GM12878 (cell line): ENCODE measurements around the gene SIM2. TPM values are rescaled to one million over a fixed set of nuclear protein-coding genes. Genes with fewer than 3 reads are reported as not detected.

Source experiments
- ATAC-seq: fragments of 200-7000 bp; cut with Tn5 transposase; 3 replicates; pipeline ENCODE4 v1.9.1; 2020; ENCODE audit warnings: mild to moderate bottlenecking, moderate library complexity
- BruUV-seq: library from RNA; stranded (reverse); fragments of 400-500 nt; replicated peaks from 2 replicates; lab custom pipeline; 2021; lab: Mats Ljungman, UMichigan
- CTCF ChIA-PET: fragments of 300-600 bp; sonication (Branson Sonifier 250); formaldehyde crosslinking; extraction: SDS; loops from one replicate; lab custom pipeline; 2021; ENCODE audit warnings: inconsistent platforms; lab: Yijun Ruan, JAX
- POLR2A ChIA-PET: fragments of 350-600 bp; formaldehyde crosslinking; extraction: SDS; loops from one replicate; lab custom pipeline; 2021; ENCODE audit warnings: inconsistent platforms; lab: Charles Lee
- RAD21 ChIA-PET: fragments of 300-600 bp; sonication (Branson Sonifier 250); formaldehyde crosslinking; loops from one replicate; lab custom pipeline; 2023; ENCODE audit warnings: antibody characterized with exemption; ENCODE audit not compliant: unreplicated experiment; lab: Charles Lee
- SMC1A ChIA-PET: fragments of 300-600 bp; sonication (Branson Sonifier 250); formaldehyde crosslinking; loops from one replicate; lab custom pipeline; 2023; ENCODE audit not compliant: unreplicated experiment, uncharacterized antibody; lab: Charles Lee
- DNase-seq: peaks from one replicate; pipeline ENCODE4 v3.0.0-alpha.2; 2011; ENCODE audit warnings: low read depth, low spot score
- FAIRE-seq: peaks from 3 replicates; lab custom pipeline; 2011; peaks lifted over from hg19 to GRCh38; lab: Jason Lieb, UNC
- H2AFZ ChIP-seq: 2 replicates; pipeline ENCODE4 v1.6.0; 2011; ENCODE audit warnings: low read depth, low read length, control low read depth; ENCODE audit not compliant: control insufficient read depth
- H3K27ac ChIP-seq: 2 replicates; pipeline ENCODE4 v1.5.1; 2011; ENCODE audit warnings: control low read depth; ENCODE audit not compliant: control insufficient read depth, insufficient read depth
- H3K27me3 ChIP-seq, 2 experiments: replicated peaks in 1 of 2; 2 replicates each; pipeline versions ENCODE4 v1.6.0 to v1.6.1; 2011; ENCODE audit warnings: low read length in 1 of 2; ENCODE audit not compliant: control insufficient read depth in 2 of 2, insufficient read depth in 2 of 2
- H3K36me3 ChIP-seq, 2 experiments: 2 replicates each; pipeline ENCODE4 v1.5.1; 2011; ENCODE audit warnings: low read length in 1 of 2; ENCODE audit not compliant: control insufficient read depth in 2 of 2, insufficient read depth in 2 of 2
- H3K4me1 ChIP-seq: 2 replicates; pipeline ENCODE4 v1.6.1; 2011; ENCODE audit warnings: mild to moderate bottlenecking, low read length, moderate library complexity, mixed read lengths; ENCODE audit not compliant: control insufficient read depth, insufficient read depth
- H3K4me2 ChIP-seq: 2 replicates; pipeline ENCODE4 v1.6.0; 2011; ENCODE audit warnings: control low read depth; ENCODE audit not compliant: control insufficient read depth, insufficient read depth
- H3K4me3 ChIP-seq: fragments of 200-600 bp; sonication (generic); 2 replicates; pipeline ENCODE4 v1.5.1; 2016
- H3K79me2 ChIP-seq: 2 replicates; pipeline ENCODE4 v1.6.0; 2011; ENCODE audit warnings: low read length; ENCODE audit not compliant: control insufficient read depth, insufficient read depth
- H3K9ac ChIP-seq: 2 replicates; pipeline ENCODE4 v1.8.0; 2011; ENCODE audit warnings: low read length, control low read depth, mixed read lengths; ENCODE audit not compliant: control insufficient read depth, insufficient read depth
- H3K9me3 ChIP-seq: replicated peaks from 3 replicates; pipeline ENCODE4 v1.5.1; 2011; ENCODE audit warnings: mild to moderate bottlenecking, low read length; ENCODE audit not compliant: control insufficient read depth, insufficient read depth
- H4K20me1 ChIP-seq: 2 replicates; pipeline ENCODE4 v1.6.0; 2011; ENCODE audit not compliant: control insufficient read depth, insufficient read depth
- HDGF ChIP-seq: fragments of 450-650 bp; IDR thresholded peaks from 2 replicates; pipeline ENCODE4 v1.6.1; 2016; ENCODE audit warnings: antibody characterized with exemption
- MTA2 ChIP-seq: fragments of 450-650 bp; IDR thresholded peaks from 2 replicates; pipeline ENCODE4 v1.6.1; 2016; ENCODE audit warnings: low read depth, mild to moderate bottlenecking, moderate library complexity
- NFXL1 ChIP-seq: fragments of 450-650 bp; IDR thresholded peaks from 2 replicates; pipeline ENCODE4 v1.6.1; 2017; ENCODE audit warnings: antibody characterized with exemption, mild to moderate bottlenecking, borderline replicate concordance
- NR2F1 ChIP-seq: fragments of 450-650 bp; conservative IDR thresholded peaks from 2 replicates; pipeline ENCODE4 v1.6.1; 2017; ENCODE audit warnings: mild to moderate bottlenecking
- PML ChIP-seq: IDR thresholded peaks from 2 replicates; pipeline ENCODE4 v1.6.1; 2012; ENCODE audit warnings: low read length, inconsistent platforms
- SMARCA5 ChIP-seq: fragments of 450-650 bp; IDR thresholded peaks from 2 replicates; pipeline ENCODE4 v1.6.1; 2017; ENCODE audit warnings: mild to moderate bottlenecking
- SMC3 ChIP-seq: IDR thresholded peaks from 2 replicates; pipeline ENCODE4 v1.6.1; 2011; ENCODE audit warnings: low read length, improper control_type of control experiment, borderline replicate concordance
- SP1 ChIP-seq: IDR thresholded peaks from one replicate; pipeline ENCODE4 v1.6.1; 2011; ENCODE audit warnings: low read depth, low read length
- ZBTB11 ChIP-seq: fragments of 450-650 bp; formaldehyde crosslinking; IDR thresholded peaks from 2 replicates; pipeline ENCODE4 v1.5.0; 2022; ENCODE audit warnings: mild to moderate bottlenecking, missing genetic modification characterization
- ZNF217 ChIP-seq: fragments of 450-650 bp; IDR thresholded peaks from 2 replicates; pipeline ENCODE4 v1.6.1; 2017; ENCODE audit warnings: antibody characterized with exemption, mild to moderate bottlenecking
- WGBS: methylation state at CpG from one replicate; pipeline ENCODE4 v1.1.6; 2016; ENCODE audit warnings: low lambda C conversion rate; ENCODE audit not compliant: insufficient replicate concordance, insufficient coverage; ENCODE audit errors: missing lambda C conversion rate; 5-methylcytosine and 5-hydroxymethylcytosine counted together
- in situ Hi-C: fragments of 300-500 bp; cut with MboI; formaldehyde crosslinking; loops from 9 replicates; pipeline ENCODE4 v1.14.3; 2018; ENCODE audit warnings: mixed read lengths
- intact Hi-C: fragments of 100-400 bp; cut with micrococcal nuclease; formaldehyde crosslinking; loops from one replicate; pipeline ENCODE4 v1.14.2; 2022; ENCODE audit not compliant: unreplicated experiment
- polyA plus RNA-seq, 11 experiments: library from polyadenylated mRNA; depleted of rRNA in 4 of 11; unstranded in 6 of 11; stranded (reverse) in 5 of 11; fragments of >200 nt; fragmentation: Nextera tagmentation in 4 of 11; fragmentation: Illumina TruSeq in 1 of 11; extraction: Ambion mirVana in 4 of 11; extraction: Trizol in 1 of 11; gene quantifications; 1 replicate in 1 of 11; 2 replicates in 10 of 11; pipeline versions ENCODE4 v1.2.1 to v1.2.3, GENCODE V29; 2011 to 2016; ENCODE audit warnings: inconsistent platforms in 2 of 11, missing spikeins in 2 of 11, low read depth in 1 of 11
- total RNA-seq, 4 experiments: library from RNA; depleted of rRNA in 3 of 4; stranded (reverse); fragments of >200 nt in 3 of 4; fragmentation: Illumina TruSeq in 1 of 4; extraction: Trizol in 1 of 4; gene quantifications; 2 replicates each; pipeline versions ENCODE4 v1.2.1 to v1.2.3, GENCODE V29; 2013 to 2021
- TF ChIP-seq, protein P1 (sequence below): fragments of 450-650 bp; IDR thresholded peaks from 2 replicates; pipeline ENCODE4 v1.6.1; 2017; ENCODE audit warnings: mild to moderate bottlenecking, low read depth, inconsistent platforms; ENCODE audit not compliant: poor library complexity, severe bottlenecking

Gene SIM2
- total and polyA plus RNA-seq, 10 of the 15 experiments (the other 5 are each of a cell fraction or from before 2014, with no cell fraction given): 0.02 to 0.15 (median 0.05) TPM; not detected in 7

DNA sequence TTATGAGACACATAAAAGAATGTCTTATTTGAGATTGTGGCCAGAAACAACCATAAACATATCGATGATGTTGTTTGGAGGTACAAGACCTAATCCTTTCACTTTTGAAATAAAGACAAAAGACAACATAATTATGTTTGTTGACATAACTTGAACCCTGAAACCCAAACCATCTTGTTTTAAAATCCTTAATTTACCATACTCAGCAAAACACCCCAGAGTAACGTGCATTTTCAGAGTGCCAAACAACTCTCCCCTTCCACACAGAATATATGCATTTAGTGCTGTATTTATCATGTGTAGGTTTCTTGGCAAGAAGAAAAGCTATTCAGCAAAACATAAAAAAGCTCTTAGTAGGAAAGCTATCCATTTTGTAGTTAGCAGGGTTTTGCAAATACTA, 17.5 kb downstream of the SIM2 start:
- TF ChIP-seq SMARCA5 (no peak), ZBTB11 (CRISPR knock-in tag) (no peak), ZNF217 (no peak), SMC3 (no peak), NFXL1 (no peak), HDGF (no peak), PML (no peak), MTA2 (no peak), NR2F1 (no peak), SP1 (no peak)
- TF ChIP-seq, protein P1, sequence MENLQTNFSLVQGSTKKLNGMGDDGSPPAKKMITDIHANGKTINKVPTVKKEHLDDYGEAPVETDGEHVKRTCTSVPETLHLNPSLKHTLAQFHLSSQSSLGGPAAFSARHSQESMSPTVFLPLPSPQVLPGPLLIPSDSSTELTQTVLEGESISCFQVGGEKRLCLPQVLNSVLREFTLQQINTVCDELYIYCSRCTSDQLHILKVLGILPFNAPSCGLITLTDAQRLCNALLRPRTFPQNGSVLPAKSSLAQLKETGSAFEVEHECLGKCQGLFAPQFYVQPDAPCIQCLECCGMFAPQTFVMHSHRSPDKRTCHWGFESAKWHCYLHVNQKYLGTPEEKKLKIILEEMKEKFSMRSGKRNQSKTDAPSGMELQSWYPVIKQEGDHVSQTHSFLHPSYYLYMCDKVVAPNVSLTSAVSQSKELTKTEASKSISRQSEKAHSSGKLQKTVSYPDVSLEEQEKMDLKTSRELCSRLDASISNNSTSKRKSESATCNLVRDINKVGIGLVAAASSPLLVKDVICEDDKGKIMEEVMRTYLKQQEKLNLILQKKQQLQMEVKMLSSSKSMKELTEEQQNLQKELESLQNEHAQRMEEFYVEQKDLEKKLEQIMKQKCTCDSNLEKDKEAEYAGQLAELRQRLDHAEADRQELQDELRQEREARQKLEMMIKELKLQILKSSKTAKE: no peak
- H3K27me3 ChIP-seq: peaks cover 2 to 5% of the 10 kb centered on the region in 2 experiments; a peak in 3 of 4 replicates
- no peak overlapping the region for H3K4me2 ChIP-seq
- FAIRE-seq: no peak
- no peak overlapping the region for H3K9ac ChIP-seq
- CTCF ChIA-PET: interaction anchor here (0.6 kb wide), 1 partner anchor 271 kb away, joined by 5 read pairs; no protein-coding TSS in a partner anchor
- RAD21 ChIA-PET: no interaction called here
- H3K27ac ChIP-seq: no peak overlapping the region
- in situ Hi-C loops (no loop called here), intact Hi-C loops (no loop called here)
- DNase-seq: no peak
- WGBS: 45% methylated on average over 2 of the region's 2 CpGs
- POLR2A ChIA-PET: no interaction called here
- SMC1A ChIA-PET: no interaction called here
- no peaks in the 10 kb centered on the region for H3K4me1 ChIP-seq
- no peak for ATAC-seq
- no peaks in the 10 kb centered on the region for H3K9me3 ChIP-seq
- no peak overlapping the region for H2AFZ ChIP-seq
- no peaks in the 10 kb centered on the region for H3K79me2 ChIP-seq
- BruUV-seq: no TSS peak
- H4K20me1 ChIP-seq: no peaks in the 10 kb centered on the region
- H3K36me3 ChIP-seq: no peaks in the 10 kb centered on the region
- H3K4me3 ChIP-seq: no peak overlapping the region
